HG02973 (cell line): ENCODE results near the gene NPAS3.

Experiments
- ATAC-seq: cut with Tn5 transposase; IDR thresholded peaks from one replicate; pipeline ENCODE4 v1.9.1; 2021; ENCODE audit warnings: moderate library complexity; ENCODE audit not compliant: unreplicated experiment

NPAS3 gene

GRCh38 chr14:33163600-33163999 is 224.9 kb downstream of the NPAS3 start:
- ATAC-seq = no peak

- no peak for ATAC-seq
These were observed 226.7 kb downstream of the NPAS3 start for GRCh38 chr14:33165144-33165925.

- no peak for ATAC-seq
These were observed 227.2 kb downstream of the NPAS3 start for GRCh38 chr14:33165926-33166289.

GRCh38 chr14:33175951-33176350 is 237.3 kb downstream of the NPAS3 start:
- ATAC-seq = no peak

- no peak for ATAC-seq
These were observed 245.9 kb downstream of the NPAS3 start for GRCh38 chr14:33184587-33184986.

- ATAC-seq = no peak
These were observed 248.0 kb downstream of the NPAS3 start for GRCh38 chr14:33186656-33187055.

- no peak for ATAC-seq
These were observed 250.2 kb downstream of the NPAS3 start for GRCh38 chr14:33188880-33189279.

GRCh38 chr14:33191855-33192254 is 253.2 kb downstream of the NPAS3 start:
- ATAC-seq = no peak

- no peak for ATAC-seq
These were observed 255.9 kb downstream of the NPAS3 start for GRCh38 chr14:33194551-33194950.

GRCh38 chr14:33198684-33199083 is 260.0 kb downstream of the NPAS3 start:
- no peak for ATAC-seq

GRCh38 chr14:33201116-33201515 is 262.4 kb downstream of the NPAS3 start:
- ATAC-seq = no peak

GRCh38 chr14:33206981-33207380 is 268.3 kb downstream of the NPAS3 start:
- no peak for ATAC-seq

GRCh38 chr14:33207467-33208017 is 268.9 kb downstream of the NPAS3 start:
- no peak for ATAC-seq

GRCh38 chr14:33210311-33210710 is 271.6 kb downstream of the NPAS3 start:
- no peak for ATAC-seq

- no peak for ATAC-seq
These were observed 279.3 kb downstream of the NPAS3 start for GRCh38 chr14:33218026-33218425.

- ATAC-seq = no peak
These were observed 281.3 kb downstream of the NPAS3 start for GRCh38 chr14:33219957-33220356.

- no peak for ATAC-seq
These were observed 290.7 kb downstream of the NPAS3 start for GRCh38 chr14:33229269-33229929.

- no peak for ATAC-seq
These were observed 291.3 kb downstream of the NPAS3 start for GRCh38 chr14:33230021-33230420.

GRCh38 chr14:33232031-33232430 is 293.4 kb downstream of the NPAS3 start:
- no peak for ATAC-seq

- no peak for ATAC-seq
These were observed 298.5 kb downstream of the NPAS3 start for GRCh38 chr14:33237115-33237740.

- no peak for ATAC-seq
These were observed 300.8 kb downstream of the NPAS3 start for GRCh38 chr14:33239465-33239864.

GRCh38 chr14:33240466-33240865 is 301.8 kb downstream of the NPAS3 start:
- ATAC-seq = no peak
